ENCODE data around the gene ZKSCAN1.
"Not testable (repeated sequence)": the region's sequence is repeated elsewhere in the genome, so short reads cannot be mapped to it uniquely, and the experiment has no call there.

ZKSCAN1 gene

GRCh38 chr7:100015232-100016214 lies at the start of gene ZKSCAN1:
TSS of gene ZKSCAN1 (plus strand) at chr7:100015596. CDS start at chr7:100023507, 7,911 bp downstream.
- DNase-seq: peak; percentile 82

GRCh38 chr7:99969298-99969697 lies 46.1 kb upstream of the ZKSCAN1 start:
- DNase-seq: no peak

GRCh38 chr7:99969813-99970212 lies 45.6 kb upstream of the ZKSCAN1 start:
- DNase-seq: not testable (repeated sequence)

DNA sequence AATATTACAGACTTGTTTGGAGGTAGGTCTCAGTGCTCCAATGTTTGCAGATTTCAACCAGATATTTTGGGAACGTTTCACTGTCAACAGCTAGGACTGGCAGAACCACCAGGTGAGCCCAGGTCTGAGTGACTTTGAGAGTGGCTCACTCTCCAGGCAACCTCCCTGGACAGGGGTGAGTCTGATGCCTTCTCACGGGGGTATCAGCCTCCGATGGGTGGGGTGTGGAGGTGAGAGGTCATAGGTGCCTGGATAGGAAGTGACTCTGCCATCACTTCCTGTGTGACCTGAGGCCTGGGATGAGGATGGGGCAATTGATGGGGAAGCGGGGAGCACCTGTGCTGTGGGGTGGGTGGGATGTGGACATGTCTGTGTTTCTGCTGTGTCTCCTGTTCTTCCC lies 44.2 kb upstream of the ZKSCAN1 start:
- no peak for DNase-seq

- DNase-seq: not testable (repeated sequence)
These were observed 41.6 kb upstream of the ZKSCAN1 start for GRCh38 chr7:99973817-99974216.

DNA sequence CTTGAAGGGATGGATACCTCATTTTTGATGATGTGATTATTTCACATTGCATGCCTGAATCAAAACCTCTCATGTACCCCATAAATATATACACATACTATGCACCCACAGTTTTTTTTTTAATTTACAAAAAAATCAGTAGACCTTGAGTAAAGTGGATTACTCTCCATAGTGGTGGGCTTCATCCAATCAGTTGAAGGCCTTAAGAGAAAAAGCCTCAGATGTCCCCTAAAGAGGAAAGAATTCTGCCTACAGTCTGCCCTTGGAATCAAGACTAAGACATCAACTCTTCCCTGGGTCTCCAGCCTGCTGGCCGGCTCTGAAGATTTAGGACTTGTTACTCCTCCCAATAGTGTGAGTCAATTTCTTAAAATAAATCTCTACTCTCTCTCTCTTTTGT lies 40.7 kb upstream of the ZKSCAN1 start:
- no peak for DNase-seq

DNA sequence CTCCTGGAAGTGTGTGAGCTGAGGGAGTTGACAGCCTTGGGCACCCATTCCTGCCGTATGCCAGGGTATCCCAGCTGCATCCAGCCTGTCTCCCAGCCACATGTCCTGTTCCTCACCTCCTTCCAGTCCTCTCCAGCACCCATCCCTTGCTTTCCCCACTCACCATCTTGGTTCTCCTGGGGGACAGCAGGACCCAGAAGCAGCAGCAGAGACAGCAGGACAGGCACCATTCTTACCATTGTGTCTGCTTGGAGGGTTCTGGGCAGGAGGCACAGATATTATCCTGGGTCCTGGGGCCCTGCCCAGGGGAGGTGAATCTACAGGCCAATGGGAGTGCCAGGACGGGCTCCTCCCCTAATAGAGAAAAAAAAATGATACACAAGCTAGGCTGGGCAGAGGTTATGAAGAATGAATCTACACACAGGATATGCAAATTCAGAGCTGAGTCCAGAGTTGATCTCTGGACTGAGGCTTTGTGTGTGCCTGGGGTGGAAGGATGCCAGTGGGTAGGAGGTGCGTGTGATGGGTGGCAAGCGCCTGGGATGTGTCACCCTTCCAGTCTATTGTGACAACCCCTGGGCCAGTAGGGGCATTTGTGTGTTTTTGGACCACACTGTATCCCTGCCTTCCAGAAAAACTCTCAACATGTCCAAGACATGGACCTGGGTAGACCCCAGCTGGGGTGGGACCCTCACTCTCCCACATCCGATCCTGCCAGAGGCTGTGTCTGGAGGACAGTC lies 39.4 kb upstream of the ZKSCAN1 start, which contains the start of gene AZGP1:
Gene AZGP1, minus strand, starts transcription at position 250 of the 740 bp plus-strand sequence. Its CDS starts 11 bp downstream, at position 239.
- peak; percentile 71 for DNase-seq

DNA sequence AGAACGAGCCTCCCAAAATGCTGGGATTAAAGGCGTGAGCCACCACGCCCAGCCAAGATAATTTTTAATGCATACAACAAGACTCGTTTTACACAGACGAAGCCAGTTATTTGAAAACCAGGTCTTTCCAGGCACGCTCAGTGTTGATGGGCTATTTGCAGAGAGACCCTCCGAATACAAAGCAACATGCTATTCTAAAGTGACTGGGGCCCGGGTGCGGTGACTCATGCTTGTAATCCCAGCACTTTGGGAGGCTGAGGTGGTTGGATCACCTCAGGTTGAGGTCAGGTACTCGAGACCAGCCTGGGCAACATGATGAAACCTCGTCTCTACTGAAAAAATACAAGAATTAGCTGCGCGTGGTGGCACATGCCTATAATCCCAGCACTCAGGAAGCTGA lies 38.8 kb upstream of the ZKSCAN1 start:
- no peak for DNase-seq

DNA sequence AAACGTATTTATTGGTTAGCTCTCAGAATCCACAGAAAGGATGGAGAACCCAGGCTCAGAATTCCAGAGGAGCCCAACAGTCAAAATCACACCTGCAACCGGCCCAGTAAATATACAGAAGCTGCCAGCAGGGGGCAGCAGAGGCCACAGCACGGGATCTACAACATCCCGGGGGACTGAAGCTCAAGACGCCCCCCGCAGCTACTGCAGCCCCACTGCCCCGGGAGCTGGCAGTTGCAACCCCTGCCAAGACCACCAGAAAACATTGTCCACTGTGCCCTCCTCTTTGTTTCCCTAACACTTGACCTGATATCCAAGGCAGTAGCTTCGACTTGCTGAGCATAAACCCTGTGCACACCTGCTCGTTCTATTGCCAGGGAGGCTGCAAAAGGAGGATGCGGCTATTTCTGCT lies 35.6 kb upstream of the ZKSCAN1 start:
- peak; percentile 8 for DNase-seq

GRCh38 chr7:99980448-99980872 lies 34.9 kb upstream of the ZKSCAN1 start:
- not testable (repeated sequence) for DNase-seq

DNA sequence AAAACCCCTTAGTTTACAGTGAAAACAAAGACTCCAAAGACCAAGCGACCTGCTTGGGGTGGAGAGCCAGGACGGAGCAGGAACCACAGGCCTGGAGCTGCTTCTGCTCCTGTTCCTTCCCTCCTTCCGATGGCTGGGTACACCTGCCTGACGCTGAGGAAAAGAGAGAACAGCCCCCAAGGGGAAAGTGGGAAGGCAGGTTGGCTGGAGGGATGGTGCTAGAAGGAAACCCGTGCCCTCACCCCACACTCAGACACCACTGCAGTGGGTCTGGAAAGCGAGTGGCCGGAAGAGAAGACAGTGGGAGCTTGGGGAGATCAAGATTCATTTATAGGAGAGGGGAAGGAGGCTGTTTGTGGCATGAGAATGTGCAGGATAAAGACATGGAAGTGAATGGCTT lies 34.3 kb upstream of the ZKSCAN1 start:
- not testable (repeated sequence) for DNase-seq

- no peak for DNase-seq
These were observed 30.8 kb upstream of the ZKSCAN1 start for GRCh38 chr7:99984593-99984992.

GRCh38 chr7:99987306-99987705 lies 28.1 kb upstream of the ZKSCAN1 start:
- not testable (repeated sequence) for DNase-seq

DNA sequence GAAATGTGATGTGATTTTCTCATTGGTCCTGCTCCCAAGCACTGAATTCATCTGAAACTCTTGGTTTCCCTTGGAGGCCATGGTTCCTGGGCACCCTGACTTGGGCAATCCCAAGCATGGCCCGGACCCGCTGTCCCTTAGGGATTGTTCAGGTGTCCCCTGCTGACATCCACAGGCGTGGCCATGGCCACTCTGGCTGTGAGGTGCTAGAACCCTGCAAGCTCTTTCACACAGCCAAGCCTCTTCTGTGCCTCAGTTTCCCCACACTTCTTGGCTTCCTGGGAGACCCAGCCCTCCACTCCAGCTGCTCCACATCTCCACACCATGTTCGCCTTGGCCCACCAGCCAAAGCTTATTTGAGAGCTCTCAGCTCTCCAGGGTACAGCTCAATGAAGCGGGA lies 27.6 kb upstream of the ZKSCAN1 start:
- DNase-seq: no peak

GRCh38 chr7:99990460-99990852 lies 24.9 kb upstream of the ZKSCAN1 start:
- no peak for DNase-seq

GRCh38 chr7:99991543-99991942 lies 23.9 kb upstream of the ZKSCAN1 start:
- not testable (repeated sequence) for DNase-seq

DNA sequence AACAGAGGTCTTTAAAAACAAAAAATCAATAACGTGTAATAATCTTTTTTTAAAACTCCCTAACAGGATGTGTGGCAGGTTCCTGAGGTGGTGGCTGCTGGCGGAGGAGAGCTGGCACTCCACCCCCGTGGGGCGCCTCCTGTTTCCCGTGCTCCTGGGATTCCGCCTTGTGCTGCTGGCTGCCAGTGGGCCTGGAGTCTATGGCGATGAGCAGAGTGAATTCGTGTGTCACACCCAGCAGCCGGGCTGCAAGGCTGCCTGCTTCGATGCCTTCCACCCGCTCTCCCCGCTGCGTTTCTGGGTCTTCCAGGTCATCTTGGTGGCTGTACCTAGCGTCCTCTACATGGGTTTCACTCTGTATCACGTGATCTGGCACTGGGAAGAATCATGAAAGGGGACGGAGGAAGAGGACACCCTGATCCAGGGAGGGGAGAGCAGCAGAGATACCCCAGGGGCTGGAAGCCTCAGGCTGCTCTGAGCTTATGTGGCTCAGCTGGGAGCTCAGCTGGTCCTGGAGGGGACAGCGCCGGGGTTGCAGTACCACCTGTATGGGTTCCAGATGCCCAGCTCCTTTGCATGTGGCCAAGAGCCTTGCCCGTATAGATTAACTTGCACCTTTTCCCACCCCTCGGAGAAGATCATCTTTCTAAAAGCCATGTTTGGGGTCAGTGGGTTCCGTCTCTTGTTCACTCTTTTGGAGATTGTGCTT lies 22.9 kb upstream of the ZKSCAN1 start:
- no peak for DNase-seq

DNA sequence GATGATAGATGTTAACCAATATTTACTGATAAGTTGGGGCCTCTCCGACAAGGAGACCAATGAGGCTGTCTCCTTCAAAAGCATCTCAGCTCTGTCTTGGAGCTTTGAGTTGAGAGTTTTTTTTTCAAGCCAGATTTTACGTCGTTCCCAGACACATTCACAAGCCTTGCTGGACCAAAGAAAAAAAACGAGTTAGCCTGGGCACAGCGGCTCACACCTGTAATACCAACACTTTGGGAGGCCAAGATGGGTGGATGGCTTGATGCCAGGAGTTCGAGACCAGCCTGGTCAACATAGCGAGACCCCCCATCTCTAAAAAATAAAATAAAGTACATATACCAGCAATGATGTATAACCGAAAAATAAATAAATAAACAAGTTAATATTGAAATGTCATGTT lies 20.6 kb upstream of the ZKSCAN1 start:
- DNase-seq: no peak

GRCh38 chr7:99996755-99997544 lies 18.4 kb upstream of the ZKSCAN1 start:
- no peak for DNase-seq

DNA sequence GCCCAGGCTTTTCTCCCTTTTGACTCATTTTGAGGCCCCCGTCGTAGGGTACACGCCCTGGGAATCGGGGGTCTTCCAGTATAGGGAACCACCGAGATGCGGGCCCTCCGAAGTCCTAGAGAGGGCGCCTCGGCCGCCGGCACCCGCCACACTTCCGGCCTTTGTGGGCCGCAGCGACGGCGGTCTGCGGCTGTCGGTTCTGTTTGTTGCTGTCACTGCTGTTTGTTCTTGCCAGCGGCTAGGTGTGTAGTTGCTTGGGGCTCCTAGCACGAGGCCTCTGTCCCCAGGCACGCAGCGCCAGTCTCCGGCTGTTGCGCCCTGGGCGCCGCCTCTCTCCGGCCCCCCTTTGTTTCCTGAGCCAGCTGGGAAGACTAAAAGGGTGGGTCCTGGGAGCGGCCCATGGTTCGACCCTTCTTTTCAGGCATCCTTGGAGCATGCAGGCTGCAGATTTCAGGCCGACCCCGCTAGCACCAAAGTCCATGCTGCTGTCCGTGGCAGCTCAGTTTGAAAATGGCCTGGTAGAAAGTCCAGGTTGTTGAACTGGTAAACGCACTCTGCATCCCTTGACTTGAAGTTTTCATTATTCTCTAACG lies 17.8 kb upstream of the ZKSCAN1 start:
- no peak for DNase-seq

- DNase-seq: no peak
These were observed 15.2 kb upstream of the ZKSCAN1 start for GRCh38 chr7:100000239-100000638.

Data from NCI-H1048 (cell line).